Right lobe of liver (tissue), 6 donors: ENCODE data around the gene KIF9. TPM values are rescaled to one million over a fixed set of nuclear protein-coding genes. Genes with fewer than 3 reads are reported as not detected.

Experiments
- ATAC-seq, 4 donors: fragments of 200-7000 bp; cut with Tn5 transposase; one replicate each; pipeline ENCODE4 v1.9.1; 2020; ENCODE audit warnings: mild to moderate bottlenecking in 4 of 4, moderate library complexity in 4 of 4
- DNase-seq, 3 donors: peaks; one replicate each; pipeline ENCODE4 v3.0.0-alpha.2; 2020
- H3K27ac ChIP-seq, 3 donors: fragments of 200-600 bp; one replicate each; pipeline ENCODE4 v1.8.0; 2022
- H3K27me3 ChIP-seq, 2 donors: fragments of 200-600 bp; one replicate each; pipeline ENCODE4 v1.8.0; 2022
- H3K36me3 ChIP-seq, 4 donors: fragments of 200-600 bp; sonication (generic) in 1 of 4; one replicate each; pipeline versions ENCODE4 v1.5.1 to v1.8.0; 2017 to 2022; ENCODE audit warnings: control low read depth in 1 of 4
- H3K4me1 ChIP-seq, 4 donors: fragments of 200-600 bp; sonication (generic) in 1 of 4; one replicate each; pipeline versions ENCODE4 v1.5.1 to v1.8.0; 2017 to 2022; ENCODE audit warnings: control low read depth in 1 of 4
- H3K4me3 ChIP-seq, 3 donors: fragments of 200-600 bp; one replicate each; pipeline ENCODE4 v1.8.0; 2022
- H3K9me3 ChIP-seq, 4 donors: fragments of 200-600 bp; sonication (generic) in 1 of 4; one replicate each; pipeline versions ENCODE4 v1.5.1 to v1.8.0; 2017 to 2022; ENCODE audit warnings: control low read depth in 1 of 4
- CTCF ChIP-seq, 4 donors: fragments of 200-600 bp in 3 of 4; fragments of 450-650 bp in 1 of 4; IDR thresholded peaks; one replicate each; pipeline versions ENCODE4 v1.5.1 to v1.8.0; 2016 to 2022; ENCODE audit warnings: antibody characterized with exemption in 4 of 4, mild to moderate bottlenecking in 2 of 4
- POLR2A ChIP-seq: fragments of 450-650 bp; IDR thresholded peaks from one replicate; pipeline ENCODE4 v1.6.1; 2017; ENCODE audit warnings: antibody characterized with exemption, mild to moderate bottlenecking
- WGBS: methylation state at CpG from one replicate; pipeline ENCODE4 v1.1.6; 2018; ENCODE audit warnings: low coverage, low lambda C conversion rate; ENCODE audit not compliant: insufficient coverage; ENCODE audit errors: missing lambda C conversion rate; 5-methylcytosine and 5-hydroxymethylcytosine counted together
- intact Hi-C, 2 donors: fragments of 100-400 bp; cut with DNase I; formaldehyde crosslinking; loops; one replicate each; pipeline versions ENCODE4 v1.11.2 to v1.14.1; 2022
- total RNA-seq, 6 experiments: library from RNA; depleted of rRNA in 2 of 6; stranded (reverse); fragments of >200 nt in 2 of 6; fragmentation: NEBNext Ultra II Directional in 3 of 6; extraction: Animal tissue kit (Norgen Biotek cat#: 25700) in 3 of 6; gene quantifications; one replicate each; pipeline versions ENCODE4 v1.1.0 to v1.2.4, GENCODE V29; 2016 to 2023
- donor health status: DM: no; HTN: yes; CAD: no.
- donor health status: DM: no; HTN: no; CAD: no.
- donor health status: DM: no; HTN: no; CAD: no.
- donor health status: DM: no; HTN: yes; CAD: no.
- donor health status: DM: no; HTN: yes; CAD: no.

Gene KIF9
- total RNA-seq, 6 experiments from 2014 or later = 2.1 to 4.7 (median 3.2) TPM

DNA sequence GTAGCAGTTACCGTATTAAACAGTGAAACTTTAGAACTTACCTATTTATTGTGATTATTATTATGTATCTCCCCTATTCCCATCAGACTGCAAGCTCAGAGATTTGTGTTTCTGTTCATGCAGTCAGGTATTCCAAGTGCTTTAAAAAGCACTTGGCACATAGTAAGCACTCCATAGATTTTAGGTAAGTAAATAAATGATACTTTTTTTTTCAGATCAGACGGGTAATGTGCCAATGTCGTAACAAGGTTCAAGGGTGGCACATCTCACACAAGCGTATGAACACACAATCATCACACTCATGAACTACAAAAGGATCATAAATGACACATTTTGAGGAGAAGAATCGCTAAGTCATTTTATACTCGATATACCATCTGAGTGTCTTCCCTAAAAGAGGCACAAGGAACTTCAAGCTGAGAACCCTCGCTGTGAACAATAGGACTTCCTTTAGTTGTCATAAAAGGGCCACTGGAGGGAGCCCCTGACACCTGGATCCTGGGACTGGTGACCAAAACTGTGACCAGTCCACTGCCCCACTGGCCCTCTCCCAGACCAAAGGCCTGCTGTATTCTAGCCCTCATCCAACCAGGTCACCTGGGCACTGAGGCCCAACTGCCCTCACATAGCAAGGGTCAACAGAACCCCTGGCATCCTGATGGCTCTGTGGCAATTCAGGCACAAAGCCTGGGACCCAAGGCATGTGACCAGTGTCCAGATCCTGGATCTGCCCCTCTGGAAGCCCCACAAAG is 32.1 kb downstream of the KIF9 start:
- 29% methylated on average over 7 of the region's 7 CpGs for WGBS
- Histone ChIP-seq H3K27ac (peak overlapping the region in 1 of 3 donors; percentile 58), H3K4me1 (peaks cover 0 to 15% (median 4%) of the 10 kb centered on the region in 4 donors), H3K9me3 (no peaks in the 10 kb centered on the region), H3K36me3 (no peaks in the 10 kb centered on the region), H3K4me3 (peak overlapping the region in 1 of 3 donors; percentile 11), H3K27me3 (no peaks in the 10 kb centered on the region)
- peak; percentile 97 to 98 (median 98) for ATAC-seq
- intact Hi-C loops = no loop called here
- TF ChIP-seq CTCF (IDR thresholded peaks at IDR 0.05) (peak; percentile 57 to 72 (median 65)), POLR2A (no peak)
- DNase-seq = peak; percentile 69 to 96 (median 95)

DNA sequence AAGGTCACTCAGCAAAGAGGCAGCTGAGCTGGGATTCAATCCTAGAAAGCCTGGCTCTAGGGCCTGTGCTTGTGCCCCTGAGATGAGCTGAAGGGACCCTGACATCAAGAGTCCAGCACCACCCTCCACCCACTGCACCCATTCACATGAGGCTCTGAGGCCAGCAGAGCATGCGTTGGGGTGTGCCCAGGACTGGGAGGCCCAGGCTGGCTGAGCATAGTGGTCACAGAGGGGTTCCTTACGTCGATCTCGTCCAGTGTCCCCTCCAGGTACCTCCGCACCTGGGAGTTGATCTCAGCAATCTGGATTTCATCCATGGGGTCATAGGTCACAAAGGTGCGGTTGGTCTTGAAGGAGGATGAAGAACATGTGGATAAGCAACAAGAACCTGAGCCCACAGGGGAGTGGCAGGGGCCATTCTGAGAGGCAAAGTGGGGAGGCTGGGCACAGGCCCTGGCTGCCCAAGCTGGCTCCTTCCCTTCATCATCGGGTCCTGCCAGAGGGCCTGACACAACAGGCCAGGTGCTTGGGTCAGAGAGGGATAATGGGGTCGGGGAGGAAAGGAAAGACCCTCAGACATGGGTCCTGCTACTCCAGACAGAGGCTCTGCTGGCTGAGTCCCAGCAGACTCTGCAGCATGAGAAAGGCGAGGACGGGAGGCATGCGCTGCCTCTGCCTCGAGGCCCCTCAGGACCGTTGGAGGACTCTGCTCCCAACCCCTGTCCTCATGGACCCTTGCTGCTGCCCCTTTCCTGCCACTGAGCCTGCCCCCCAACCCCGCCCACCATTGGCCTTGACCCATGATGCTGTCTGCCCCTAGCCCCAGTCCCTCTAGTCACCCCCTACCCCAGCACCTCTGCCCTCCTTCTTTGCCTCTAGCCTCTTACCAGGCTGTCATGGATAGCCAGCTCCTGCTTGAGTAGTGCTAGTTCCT is 35.2 kb downstream of the KIF9 start:
- ATAC-seq (no peak), DNase-seq (no peak)
- Histone ChIP-seq H3K9me3 (no peaks in the 10 kb centered on the region), H3K27me3 (no peaks in the 10 kb centered on the region), H3K4me1 (peaks cover 0 to 15% (median 4%) of the 10 kb centered on the region in 4 donors), H3K27ac (no peak overlapping the region), H3K36me3 (no peaks in the 10 kb centered on the region), H3K4me3 (no peak overlapping the region)
- intact Hi-C loops = no loop called here
- TF ChIP-seq CTCF (IDR thresholded peaks at IDR 0.05) (no peak), POLR2A (no peak)
- no CpG with 5 or more reads among the region's 14 CpGs for WGBS

GRCh38 chr3:47245271-47245670 is 37.3 kb downstream of the KIF9 start:
- ATAC-seq (no peak), DNase-seq (no peak)
- TF ChIP-seq POLR2A = no peak
- intact Hi-C loops = no loop called here
- no peaks in the 10 kb centered on the region for H3K9me3 ChIP-seq
- 90% methylated on average over 2 of the region's 2 CpGs for WGBS
- no peak overlapping the region for H3K4me3 ChIP-seq
- H3K4me1 ChIP-seq = peaks cover 0 to 6% (median 3%) of the 10 kb centered on the region in 4 donors
- H3K27me3 ChIP-seq = no peaks in the 10 kb centered on the region
- no peaks in the 10 kb centered on the region for H3K36me3 ChIP-seq
- no peak overlapping the region for H3K27ac ChIP-seq

GRCh38 chr3:47244531-47245100 is 38.0 kb downstream of the KIF9 start:
- 100% methylated on average over 2 of the region's 10 CpGs for WGBS
- intact Hi-C loops = no loop called here
- Histone ChIP-seq H3K27me3 (no peaks in the 10 kb centered on the region), H3K4me1 (no peaks in the 10 kb centered on the region), H3K4me3 (no peak overlapping the region), H3K9me3 (no peaks in the 10 kb centered on the region), H3K27ac (no peak overlapping the region), H3K36me3 (no peaks in the 10 kb centered on the region)
- DNase-seq = no peak
- no peak for TF ChIP-seq POLR2A
- TF ChIP-seq CTCF (IDR thresholded peaks at IDR 0.05) = no peak
- ATAC-seq = no peak
